Fibroblast of skin of right biceps (primary cell): ENCODE data around the gene RPAP2.
"Not testable (repeated sequence)": the region's sequence is repeated elsewhere in the genome, so short reads cannot be mapped to it uniquely, and the experiment has no call there.

Experiments
- DNase-seq: peaks from one replicate; pipeline ENCODE4 v3.0.0-alpha.2; 2013

The RPAP2 gene

DNA sequence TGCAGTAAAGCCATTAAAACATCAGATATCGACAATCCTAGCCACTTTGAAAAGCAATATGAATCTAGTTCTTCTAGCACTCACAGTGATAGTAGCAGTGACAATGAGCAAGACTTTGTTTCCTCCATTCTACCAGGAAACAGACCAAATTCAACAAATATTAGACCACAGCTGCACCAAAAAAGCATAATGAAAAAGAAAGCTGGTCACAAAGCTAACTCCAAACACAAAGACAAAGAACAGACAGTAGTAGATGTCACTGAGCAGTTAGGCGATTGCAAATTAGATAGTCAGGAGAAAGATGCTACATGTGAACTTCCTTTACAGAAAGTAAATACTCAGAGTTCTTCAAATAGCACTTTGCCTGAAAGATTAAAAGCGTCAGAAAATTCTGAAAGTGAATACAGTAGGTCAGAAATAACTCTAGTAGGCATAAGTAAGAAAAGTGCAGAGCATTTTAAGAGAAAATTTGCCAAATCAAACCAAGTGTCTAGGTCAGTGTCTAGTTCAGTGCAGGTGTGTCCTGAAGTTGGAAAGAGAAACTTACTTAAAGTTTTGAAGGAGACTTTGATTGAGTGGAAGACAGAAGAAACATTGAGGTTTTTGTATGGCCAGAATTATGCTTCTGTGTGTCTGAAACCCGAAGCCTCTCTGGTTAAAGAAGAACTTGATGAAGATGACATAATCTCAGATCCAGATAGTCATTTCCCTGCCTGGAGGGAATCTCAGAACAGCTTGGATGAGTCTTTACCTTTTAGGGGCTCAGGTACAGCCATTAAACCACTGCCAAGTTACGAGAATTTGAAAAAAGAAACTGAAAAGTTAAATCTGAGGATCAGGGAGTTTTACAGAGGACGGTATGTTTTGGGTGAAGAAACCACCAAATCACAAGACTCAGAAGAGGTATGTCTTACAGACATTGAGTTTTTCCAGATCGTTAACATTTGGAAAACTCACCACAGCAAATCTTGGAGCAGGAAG, 24.9 kb downstream of the RPAP2 start:
- no peak for DNase-seq

DNA sequence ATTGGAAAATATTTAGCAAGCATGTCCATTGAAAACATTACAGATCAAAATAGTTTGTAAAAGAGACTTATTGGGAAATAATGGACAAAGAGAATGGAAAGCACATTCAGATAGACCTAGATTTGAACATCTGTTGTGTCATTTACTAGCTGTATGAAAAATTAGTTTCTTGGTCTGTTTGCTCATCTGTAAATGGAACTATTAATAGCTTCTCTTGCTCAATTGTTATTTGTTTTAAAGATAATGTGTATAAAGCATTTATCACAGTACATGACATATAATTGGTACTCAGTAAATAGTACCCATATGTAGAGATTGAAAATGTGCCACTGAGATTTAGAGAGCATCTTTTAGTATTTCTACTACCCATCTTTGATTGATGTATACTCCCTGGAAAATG, 25.9 kb downstream of the RPAP2 start:
- no peak for DNase-seq

GRCh38 chr1:92326681-92327080, 27.8 kb downstream of the RPAP2 start:
- no peak for DNase-seq

DNA sequence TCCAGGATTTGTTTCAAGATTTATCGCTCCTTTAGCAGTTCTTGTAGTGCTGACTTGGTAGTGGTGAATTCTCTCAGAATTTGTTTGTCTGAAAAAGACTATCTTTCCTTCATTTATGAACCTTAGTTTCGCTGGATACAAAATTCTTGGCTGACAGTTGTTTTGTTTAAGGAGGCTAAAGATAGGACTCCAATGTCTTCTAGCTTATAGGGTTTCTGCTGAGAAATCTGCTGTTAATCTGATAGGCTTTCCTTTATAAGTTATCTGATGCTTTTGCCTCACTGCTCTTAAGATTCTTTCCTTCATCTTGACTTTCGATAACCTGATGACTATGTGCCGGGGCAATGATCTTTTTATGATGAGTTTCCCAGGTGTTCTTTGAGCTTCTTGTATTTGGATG, 28.9 kb downstream of the RPAP2 start:
- no peak for DNase-seq

- DNase-seq: peak; percentile 43
These were observed 30.7 kb downstream of the RPAP2 start for GRCh38 chr1:92329347-92330129.

DNA sequence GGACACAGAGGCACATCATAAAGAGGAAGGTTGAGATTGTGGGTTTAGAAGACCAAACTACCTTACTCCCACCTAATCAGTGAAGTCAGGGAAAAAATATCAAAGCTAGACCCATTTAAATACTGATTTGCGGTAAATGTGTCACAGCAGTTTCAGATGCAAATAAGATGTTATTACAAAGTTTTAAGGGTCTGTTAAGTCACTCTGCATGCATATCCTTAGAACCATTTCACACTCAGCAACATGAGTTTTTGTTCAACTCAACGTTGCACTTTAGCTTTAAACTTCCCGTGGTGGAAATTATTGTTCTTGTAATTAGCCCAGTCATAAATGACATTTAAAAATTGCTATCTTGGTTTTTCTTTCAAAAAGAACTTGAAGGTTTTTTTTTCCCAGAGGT, 34.8 kb downstream of the RPAP2 start:
- DNase-seq: no peak

DNA sequence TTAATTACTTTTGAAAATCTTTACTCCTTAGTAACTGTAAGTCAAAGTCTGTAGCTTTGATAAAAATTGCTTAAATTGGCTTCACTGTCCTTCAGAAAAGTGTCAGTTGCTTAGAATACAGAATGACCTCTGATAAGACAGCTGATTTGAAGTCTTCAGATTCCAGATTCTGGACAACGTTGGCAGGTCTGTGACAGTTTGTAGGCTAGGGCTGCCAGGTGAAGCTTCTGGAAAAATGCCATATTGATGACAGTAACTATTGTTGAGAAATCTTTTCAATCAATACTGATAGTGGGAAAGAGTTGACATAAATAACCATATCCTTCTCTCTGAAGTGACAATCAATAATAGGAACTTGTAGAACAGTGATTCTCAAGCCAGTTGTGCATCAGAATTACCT, 41.3 kb downstream of the RPAP2 start:
- no peak for DNase-seq

DNA sequence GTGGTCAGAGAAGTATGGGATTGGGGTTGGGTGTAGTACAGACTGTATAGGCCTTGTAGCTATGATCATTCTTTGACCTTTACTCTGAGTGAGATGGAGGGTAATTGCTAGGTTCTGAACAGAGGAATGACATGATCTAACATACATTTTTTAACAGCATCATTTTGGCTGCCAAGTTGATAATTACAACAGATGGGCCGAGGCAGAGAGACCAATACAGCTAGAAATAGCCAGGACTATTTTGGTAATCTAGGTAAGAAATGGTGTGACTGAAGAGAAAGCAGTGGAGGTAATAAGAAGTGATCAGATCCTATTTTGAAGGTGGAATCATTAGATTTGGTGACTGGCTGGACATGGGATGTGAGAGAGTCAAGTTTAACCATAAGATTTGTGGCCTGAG, 43.5 kb downstream of the RPAP2 start:
- no peak for DNase-seq

DNA sequence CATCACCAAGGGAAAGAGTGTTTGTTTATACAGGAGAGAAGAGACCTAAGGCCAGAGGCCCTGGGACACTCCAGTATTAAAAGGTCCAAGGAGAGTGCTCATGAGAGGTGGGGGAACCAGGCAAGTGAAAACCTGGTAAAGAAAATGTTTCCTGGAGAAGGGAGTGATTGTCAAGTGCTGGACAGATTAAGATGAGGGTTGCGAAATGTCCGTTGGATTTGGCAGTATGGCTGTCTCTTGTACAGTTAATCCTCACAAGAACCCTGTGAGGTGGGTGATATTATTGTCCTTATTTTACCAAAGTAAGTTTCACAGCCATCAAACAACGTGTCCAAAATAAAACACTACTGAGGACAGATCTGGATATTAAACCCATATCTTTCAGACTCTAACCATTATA, 44.2 kb downstream of the RPAP2 start:
- DNase-seq: no peak

- DNase-seq: no peak
These were observed 48.2 kb downstream of the RPAP2 start for GRCh38 chr1:92346866-92347640.

DNA sequence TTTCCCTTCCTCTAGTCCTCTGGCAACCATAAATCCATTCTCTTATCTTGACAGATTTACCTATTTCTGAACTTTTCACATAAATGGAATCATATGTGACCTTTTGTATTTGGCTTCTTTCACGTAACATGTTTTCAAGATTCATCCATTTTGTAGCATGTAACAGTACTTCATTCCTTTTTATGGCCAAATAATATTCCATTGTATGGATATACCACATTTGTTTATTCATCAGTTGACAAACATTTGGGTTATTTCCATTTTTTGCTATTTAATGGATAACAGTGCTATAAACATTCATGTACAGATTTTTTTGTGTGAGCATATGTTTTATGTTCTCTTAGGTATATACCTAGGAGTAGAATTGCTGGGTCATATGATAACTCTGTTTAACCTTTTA, 54.0 kb downstream of the RPAP2 start:
- no peak for DNase-seq

DNA sequence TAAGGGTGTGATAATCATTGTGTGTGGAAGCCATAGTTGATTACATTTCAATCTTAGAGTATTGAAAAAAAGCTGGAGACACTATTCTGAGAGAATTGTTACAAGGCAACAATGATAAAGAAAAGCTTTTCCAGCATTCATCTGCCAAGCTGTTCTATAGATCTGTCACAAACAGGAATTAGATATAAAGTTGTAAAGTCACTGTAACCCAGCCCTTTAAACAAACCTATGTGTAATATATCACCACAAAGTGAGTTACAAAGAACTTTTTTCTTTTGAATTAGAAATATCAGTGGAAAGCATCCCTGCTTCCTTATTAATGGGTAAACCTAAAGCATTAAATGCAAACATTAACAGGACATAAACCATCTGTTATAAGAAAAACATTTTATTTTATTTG, 55.4 kb downstream of the RPAP2 start:
- no peak for DNase-seq

GRCh38 chr1:92356956-92357355, 58.1 kb downstream of the RPAP2 start:
- DNase-seq: peak; percentile 34

GRCh38 chr1:92359382-92359781, 60.5 kb downstream of the RPAP2 start:
- not testable (repeated sequence) for DNase-seq

- DNase-seq: no peak
These were observed 61.1 kb downstream of the RPAP2 start for GRCh38 chr1:92359986-92360385.

DNA sequence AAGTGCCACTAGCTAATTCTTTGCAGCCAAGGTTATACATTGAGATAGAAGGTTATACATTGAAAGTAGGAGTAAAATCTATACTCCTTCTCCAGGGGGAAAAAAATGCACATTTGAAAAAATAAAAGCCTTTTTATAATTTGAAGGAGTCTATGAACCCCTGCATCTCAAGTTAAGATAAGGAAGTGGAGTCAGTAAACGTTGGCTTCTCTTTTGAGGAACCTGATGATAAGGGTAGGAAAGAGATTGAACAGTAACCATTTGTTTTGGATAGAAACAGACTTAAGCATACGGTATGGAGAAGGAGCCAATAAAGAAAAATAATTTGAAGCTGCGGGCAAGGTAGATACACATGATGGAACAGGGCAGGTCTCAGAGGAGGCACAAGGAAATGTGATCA, 64.1 kb downstream of the RPAP2 start:
- DNase-seq: no peak

GRCh38 chr1:92363401-92363800, 64.5 kb downstream of the RPAP2 start:
- no peak for DNase-seq

DNA sequence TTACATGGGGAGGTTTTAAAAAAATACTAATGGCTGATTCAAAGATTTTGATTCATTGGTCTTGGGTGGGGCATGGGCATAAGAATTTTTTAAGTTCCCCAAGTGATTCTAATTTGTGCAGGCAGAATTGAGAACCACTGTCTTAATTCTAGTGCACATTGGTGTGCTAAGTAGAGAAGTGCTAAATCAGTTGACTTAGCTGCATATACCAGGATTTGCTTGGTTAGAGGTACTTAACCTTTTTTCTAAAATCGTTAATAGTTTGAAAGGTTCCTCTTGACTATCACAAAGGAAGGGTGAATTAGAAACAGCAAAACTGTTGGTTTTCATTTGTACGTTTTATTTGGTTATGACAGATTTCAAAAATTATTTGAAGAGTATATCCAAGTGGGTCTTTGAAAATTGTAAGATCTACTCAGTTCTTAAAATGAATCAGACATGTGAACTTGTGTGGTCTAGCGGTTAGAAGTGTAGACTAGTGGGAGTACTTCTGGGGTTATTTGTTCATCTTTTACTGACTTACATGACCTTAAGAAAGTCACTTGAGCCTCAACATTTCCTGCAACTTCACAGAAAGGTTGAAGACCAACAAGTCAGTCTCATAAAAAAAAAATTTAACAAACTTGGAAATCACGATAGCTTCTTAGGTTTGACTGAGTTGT, 66.7 kb downstream of the RPAP2 start:
- DNase-seq: no peak

DNA sequence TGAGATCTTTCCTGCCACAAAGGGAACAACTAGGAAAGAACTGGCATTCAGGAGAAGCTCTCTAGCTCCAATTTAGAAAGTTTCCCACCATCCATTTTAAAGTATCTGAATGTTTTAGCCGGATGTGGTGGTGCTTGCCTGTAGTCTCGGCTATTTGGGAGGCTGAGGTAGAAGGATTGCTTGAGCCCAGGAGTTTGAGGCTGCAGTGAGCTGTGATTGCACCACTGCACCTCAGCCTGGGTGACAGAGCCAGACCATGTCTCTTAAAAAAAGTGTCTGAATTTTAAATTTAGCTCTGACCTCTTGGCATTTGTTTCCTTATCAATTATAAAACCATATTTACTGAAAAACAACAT, 67.2 kb downstream of the RPAP2 start:
- DNase-seq: no peak

GRCh38 chr1:92367496-92367895, 68.6 kb downstream of the RPAP2 start:
- no peak for DNase-seq

DNA sequence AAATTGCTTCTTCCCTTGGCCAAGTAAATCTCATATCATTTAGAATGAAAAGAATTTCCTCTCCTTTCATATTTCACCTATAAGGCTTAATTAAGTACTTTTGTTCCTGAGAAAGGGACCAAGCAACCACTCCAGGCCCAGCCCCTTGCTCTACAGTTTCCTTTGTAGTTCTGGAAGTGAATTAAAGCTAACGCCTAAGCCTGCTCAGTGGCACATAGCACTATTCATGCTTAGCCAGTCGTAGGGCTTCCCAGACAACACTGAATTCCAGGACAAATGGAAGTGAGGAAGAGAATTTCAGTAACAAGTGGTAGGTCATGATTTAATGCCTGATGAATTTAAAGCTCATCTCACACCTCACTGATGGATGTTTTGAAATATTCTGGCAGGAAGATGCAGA, 73.3 kb downstream of the RPAP2 start:
- DNase-seq: no peak

- DNase-seq: no peak
These were observed 75.4 kb downstream of the RPAP2 start for GRCh38 chr1:92374223-92374622.

DNA sequence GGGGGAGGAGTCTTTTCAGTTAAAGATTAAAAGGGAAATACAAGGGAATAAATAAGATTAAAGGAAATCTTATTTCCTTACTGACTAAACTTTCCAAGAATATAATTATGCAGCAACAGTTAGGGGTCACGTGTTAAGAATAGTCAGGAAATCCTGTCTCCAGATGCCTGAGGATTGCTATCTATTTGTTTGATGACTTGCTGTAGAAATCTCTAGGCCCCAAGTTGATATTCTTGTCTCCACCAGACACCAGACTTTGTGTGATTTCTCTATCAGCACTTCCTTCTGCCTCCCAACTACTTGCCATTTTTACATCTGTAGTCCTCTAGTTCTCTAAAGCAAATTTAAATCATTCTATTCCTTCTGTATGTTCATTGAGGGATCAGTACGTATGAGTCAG, 77.5 kb downstream of the RPAP2 start:
- DNase-seq: no peak
